GM21786 (cell line): ENCODE measurements around the gene PRKACB.

Experiments used
- ATAC-seq: cut with Tn5 transposase; IDR thresholded peaks from one replicate; pipeline ENCODE4 v1.9.1; 2021; ENCODE audit not compliant: unreplicated experiment

PRKACB gene

GRCh38 chr1:84155517-84155916, 11.4 kb downstream of the PRKACB start:
- ATAC-seq, result no peak

GRCh38 chr1:84156210-84156621, 12.1 kb downstream of the PRKACB start:
- ATAC-seq, result no peak

- no peak for ATAC-seq
These were observed 15.6 kb downstream of the PRKACB start for GRCh38 chr1:84159533-84160240.

GRCh38 chr1:84162295-84162694, 18.2 kb downstream of the PRKACB start:
- ATAC-seq, result no peak

GRCh38 chr1:84163123-84163931, 19.3 kb downstream of the PRKACB start:
- ATAC-seq, result no peak

- no peak for ATAC-seq
These were observed 20.1 kb downstream of the PRKACB start for GRCh38 chr1:84164161-84164560.

- no peak for ATAC-seq
These were observed 20.5 kb downstream of the PRKACB start for GRCh38 chr1:84164567-84165021.

GRCh38 chr1:84165601-84166000, 21.5 kb downstream of the PRKACB start:
- ATAC-seq, result no peak

GRCh38 chr1:84166797-84167196, 22.7 kb downstream of the PRKACB start:
- ATAC-seq, result peak; percentile 83

- ATAC-seq, result no peak
These were observed 24.7 kb downstream of the PRKACB start for GRCh38 chr1:84168783-84169182.

- no peak for ATAC-seq
These were observed 26.1 kb downstream of the PRKACB start for GRCh38 chr1:84170171-84170570.

- ATAC-seq, result no peak
These were observed 27.4 kb downstream of the PRKACB start for GRCh38 chr1:84171481-84171880.

- no peak for ATAC-seq
These were observed 30.0 kb downstream of the PRKACB start for GRCh38 chr1:84174051-84174556.

- no peak for ATAC-seq
These were observed 37.4 kb downstream of the PRKACB start for GRCh38 chr1:84181350-84182005.

- ATAC-seq, result no peak
These were observed 46.4 kb downstream of the PRKACB start for GRCh38 chr1:84190455-84190854.

- ATAC-seq, result no peak
These were observed 48.6 kb downstream of the PRKACB start for GRCh38 chr1:84192681-84193080.

GRCh38 chr1:84198832-84199231, 54.8 kb downstream of the PRKACB start:
- ATAC-seq, result no peak

- ATAC-seq, result no peak
These were observed 55.2 kb downstream of the PRKACB start for GRCh38 chr1:84199257-84199656.

- ATAC-seq, result no peak
These were observed 58.1 kb downstream of the PRKACB start for GRCh38 chr1:84202126-84202525.

- no peak for ATAC-seq
These were observed 62.3 kb downstream of the PRKACB start for GRCh38 chr1:84206375-84206774.

- ATAC-seq, result no peak
These were observed 64.9 kb downstream of the PRKACB start for GRCh38 chr1:84208935-84209334.
